ENCODE results near the gene SFT2D3. TPM values are rescaled to one million over a fixed set of nuclear protein-coding genes. Genes with fewer than 3 reads are reported as not detected.

SFT2D3 gene
- total and polyA plus RNA-seq, 2 of the 13 experiments (the other 11 are each of a cell fraction or from before 2014, with no cell fraction given), result 8.3 to 9.4 TPM

DNA sequence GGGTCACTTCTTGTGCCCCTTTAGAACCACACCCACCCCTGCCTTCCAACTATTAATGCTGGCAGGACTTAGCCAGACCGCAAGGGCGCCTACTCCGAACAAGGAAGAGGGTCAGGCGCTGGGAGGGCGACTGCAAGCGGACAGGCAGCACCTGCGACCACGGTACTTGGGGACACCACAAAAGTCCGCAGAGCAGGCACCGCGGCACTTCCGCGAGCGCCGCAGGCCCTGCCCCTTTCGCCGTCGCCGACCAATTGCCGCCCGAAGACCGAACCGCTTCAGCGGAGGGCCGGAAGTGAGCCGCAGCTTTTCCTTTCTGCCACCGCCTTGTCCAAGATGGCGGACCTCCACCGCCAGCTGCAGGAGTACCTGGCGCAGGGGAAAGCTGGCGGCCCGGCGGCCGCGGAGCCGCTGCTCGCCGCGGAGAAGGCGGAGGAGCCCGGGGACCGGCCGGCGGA is at the start of gene SFT2D3 (continued):
- TF ChIP-seq ZSCAN20 (CRISPR knock-in tag; IDR thresholded peaks at IDR 0.05; ENCODE audit: borderline replicate concordance), result 0 out of 2 replicates have a peak, but pooled peaks have one; percentile 56
- no peak for TF ChIP-seq ZNF672 (CRISPR knock-in tag; IDR thresholded peaks at IDR 0.05)
- peak; percentile 84 for TF ChIP-seq ZNF232 (CRISPR knock-in tag; IDR thresholded peaks at IDR 0.05; ENCODE audit: borderline replicate concordance)
- TF ChIP-seq ZNF101 (CRISPR knock-in tag; IDR thresholded peaks at IDR 0.05; ENCODE audit: borderline replicate concordance, low read depth), result 0 out of 2 replicates have a peak, but pooled peaks have one; percentile 44
- peak; percentile 82; the same call in 1 of the 2 replicates for TF ChIP-seq CBX5 (CRISPR knock-in tag; IDR thresholded peaks at IDR 0.05; ENCODE audit: borderline replicate concordance)
- peak; percentile 97 for TF ChIP-seq RBFOX2 (IDR thresholded peaks at IDR 0.05; ENCODE audit: low read depth, low read length)
- TF ChIP-seq, protein P1, sequence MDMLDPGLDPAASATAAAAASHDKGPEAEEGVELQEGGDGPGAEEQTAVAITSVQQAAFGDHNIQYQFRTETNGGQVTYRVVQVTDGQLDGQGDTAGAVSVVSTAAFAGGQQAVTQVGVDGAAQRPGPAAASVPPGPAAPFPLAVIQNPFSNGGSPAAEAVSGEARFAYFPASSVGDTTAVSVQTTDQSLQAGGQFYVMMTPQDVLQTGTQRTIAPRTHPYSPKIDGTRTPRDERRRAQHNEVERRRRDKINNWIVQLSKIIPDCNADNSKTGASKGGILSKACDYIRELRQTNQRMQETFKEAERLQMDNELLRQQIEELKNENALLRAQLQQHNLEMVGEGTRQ (IDR thresholded peaks at IDR 0.05; ENCODE audit: low read depth, low read length), result no peak
- TF ChIP-seq, protein P1 (CRISPR knock-in tag; IDR thresholded peaks at IDR 0.05; ENCODE audit: borderline replicate concordance), result no peak; the same call in 1 of the 2 replicates
- TF ChIP-seq, protein P2, sequence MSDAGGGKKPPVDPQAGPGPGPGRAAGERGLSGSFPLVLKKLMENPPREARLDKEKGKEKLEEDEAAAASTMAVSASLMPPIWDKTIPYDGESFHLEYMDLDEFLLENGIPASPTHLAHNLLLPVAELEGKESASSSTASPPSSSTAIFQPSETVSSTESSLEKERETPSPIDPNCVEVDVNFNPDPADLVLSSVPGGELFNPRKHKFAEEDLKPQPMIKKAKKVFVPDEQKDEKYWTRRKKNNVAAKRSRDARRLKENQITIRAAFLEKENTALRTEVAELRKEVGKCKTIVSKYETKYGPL (CRISPR knock-in tag; IDR thresholded peaks at IDR 0.05), result peak; percentile 54; the same call in 1 of the 2 replicates
- no peak for TF ChIP-seq SOX6 (IDR thresholded peaks at IDR 0.05)
- peak; percentile 56 for TF ChIP-seq SOX6 (CRISPR knock-in tag; IDR thresholded peaks at IDR 0.05)
- TF ChIP-seq, protein P3, sequence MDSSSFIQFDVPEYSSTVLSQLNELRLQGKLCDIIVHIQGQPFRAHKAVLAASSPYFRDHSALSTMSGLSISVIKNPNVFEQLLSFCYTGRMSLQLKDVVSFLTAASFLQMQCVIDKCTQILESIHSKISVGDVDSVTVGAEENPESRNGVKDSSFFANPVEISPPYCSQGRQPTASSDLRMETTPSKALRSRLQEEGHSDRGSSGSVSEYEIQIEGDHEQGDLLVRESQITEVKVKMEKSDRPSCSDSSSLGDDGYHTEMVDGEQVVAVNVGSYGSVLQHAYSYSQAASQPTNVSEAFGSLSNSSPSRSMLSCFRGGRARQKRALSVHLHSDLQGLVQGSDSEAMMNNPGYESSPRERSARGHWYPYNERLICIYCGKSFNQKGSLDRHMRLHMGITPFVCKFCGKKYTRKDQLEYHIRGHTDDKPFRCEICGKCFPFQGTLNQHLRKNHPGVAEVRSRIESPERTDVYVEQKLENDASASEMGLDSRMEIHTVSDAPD (CRISPR knock-in tag; IDR thresholded peaks at IDR 0.05), result 0 out of 2 replicates have a peak, but pooled peaks have one; percentile 56
- no peak for TF ChIP-seq HOXA7 (CRISPR knock-in tag; IDR thresholded peaks at IDR 0.05)
- TF ChIP-seq ZNF775 (CRISPR knock-in tag; IDR thresholded peaks at IDR 0.05; ENCODE audit: borderline replicate concordance), result peak; percentile 15
- TF ChIP-seq SP1 (IDR thresholded peaks at IDR 0.05), result no peak
- peak; percentile 88 for TF ChIP-seq SP1 (CRISPR knock-in tag; IDR thresholded peaks at IDR 0.05)
- TF ChIP-seq ZNF317 (CRISPR knock-in tag; IDR thresholded peaks at IDR 0.05), result peak; percentile 84
- TF ChIP-seq, protein P4, sequence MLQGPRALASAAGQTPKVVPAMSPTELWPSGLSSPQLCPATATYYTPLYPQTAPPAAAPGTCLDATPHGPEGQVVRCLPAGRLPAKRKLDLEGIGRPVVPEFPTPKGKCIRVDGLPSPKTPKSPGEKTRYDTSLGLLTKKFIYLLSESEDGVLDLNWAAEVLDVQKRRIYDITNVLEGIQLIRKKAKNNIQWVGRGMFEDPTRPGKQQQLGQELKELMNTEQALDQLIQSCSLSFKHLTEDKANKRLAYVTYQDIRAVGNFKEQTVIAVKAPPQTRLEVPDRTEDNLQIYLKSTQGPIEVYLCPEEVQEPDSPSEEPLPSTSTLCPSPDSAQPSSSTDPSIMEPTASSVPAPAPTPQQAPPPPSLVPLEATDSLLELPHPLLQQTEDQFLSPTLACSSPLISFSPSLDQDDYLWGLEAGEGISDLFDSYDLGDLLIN (CRISPR knock-in tag; IDR thresholded peaks at IDR 0.05; ENCODE audit: borderline replicate concordance), result peak; percentile 79; the same call in 1 of the 2 replicates
- peak; percentile 72; the same call in 1 of the 2 replicates for TF ChIP-seq HDAC2 (CRISPR knock-in tag; IDR thresholded peaks at IDR 0.05)
- TF ChIP-seq, protein P5, sequence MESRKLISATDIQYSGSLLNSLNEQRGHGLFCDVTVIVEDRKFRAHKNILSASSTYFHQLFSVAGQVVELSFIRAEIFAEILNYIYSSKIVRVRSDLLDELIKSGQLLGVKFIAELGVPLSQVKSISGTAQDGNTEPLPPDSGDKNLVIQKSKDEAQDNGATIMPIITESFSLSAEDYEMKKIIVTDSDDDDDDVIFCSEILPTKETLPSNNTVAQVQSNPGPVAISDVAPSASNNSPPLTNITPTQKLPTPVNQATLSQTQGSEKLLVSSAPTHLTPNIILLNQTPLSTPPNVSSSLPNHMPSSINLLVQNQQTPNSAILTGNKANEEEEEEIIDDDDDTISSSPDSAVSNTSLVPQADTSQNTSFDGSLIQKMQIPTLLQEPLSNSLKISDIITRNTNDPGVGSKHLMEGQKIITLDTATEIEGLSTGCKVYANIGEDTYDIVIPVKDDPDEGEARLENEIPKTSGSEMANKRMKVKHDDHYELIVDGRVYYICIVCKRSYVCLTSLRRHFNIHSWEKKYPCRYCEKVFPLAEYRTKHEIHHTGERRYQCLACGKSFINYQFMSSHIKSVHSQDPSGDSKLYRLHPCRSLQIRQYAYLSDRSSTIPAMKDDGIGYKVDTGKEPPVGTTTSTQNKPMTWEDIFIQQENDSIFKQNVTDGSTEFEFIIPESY (CRISPR knock-in tag; IDR thresholded peaks at IDR 0.05), result peak; percentile 66; the same call in 1 of the 2 replicates
- peak; percentile 89; the same call in 1 of the 2 replicates for TF ChIP-seq SMYD3 (CRISPR knock-in tag; IDR thresholded peaks at IDR 0.05)
- TF ChIP-seq ZFP1 (CRISPR knock-in tag; IDR thresholded peaks at IDR 0.05), result peak; percentile 65; the same call in 1 of the 2 replicates
- TF ChIP-seq GTF2F1 (IDR thresholded peaks at IDR 0.05; ENCODE audit: low read length), result no peak
- TF ChIP-seq FOSL1 (CRISPR knock-in tag; IDR thresholded peaks at IDR 0.05; ENCODE audit: borderline replicate concordance), result no peak
- 0 out of 2 replicates have a peak, but pooled peaks have one; percentile 27 for TF ChIP-seq ZNF33B (CRISPR knock-in tag; IDR thresholded peaks at IDR 0.05)

Data from HepG2 (cell line).